Measurements from ENCODE around the gene DUSP2. TPM values are rescaled to one million over a fixed set of nuclear protein-coding genes. Genes with fewer than 3 reads are reported as not detected.
A peak's percentile ranks its signal among the peaks of the same experiment; 100 is the strongest.

DUSP2 gene
- total and polyA plus RNA-seq, 10 of the 15 experiments (the other 5 are each of a cell fraction or from before 2014, with no cell fraction given), result 9.7 to 212 (median 57.2) TPM

DNA sequence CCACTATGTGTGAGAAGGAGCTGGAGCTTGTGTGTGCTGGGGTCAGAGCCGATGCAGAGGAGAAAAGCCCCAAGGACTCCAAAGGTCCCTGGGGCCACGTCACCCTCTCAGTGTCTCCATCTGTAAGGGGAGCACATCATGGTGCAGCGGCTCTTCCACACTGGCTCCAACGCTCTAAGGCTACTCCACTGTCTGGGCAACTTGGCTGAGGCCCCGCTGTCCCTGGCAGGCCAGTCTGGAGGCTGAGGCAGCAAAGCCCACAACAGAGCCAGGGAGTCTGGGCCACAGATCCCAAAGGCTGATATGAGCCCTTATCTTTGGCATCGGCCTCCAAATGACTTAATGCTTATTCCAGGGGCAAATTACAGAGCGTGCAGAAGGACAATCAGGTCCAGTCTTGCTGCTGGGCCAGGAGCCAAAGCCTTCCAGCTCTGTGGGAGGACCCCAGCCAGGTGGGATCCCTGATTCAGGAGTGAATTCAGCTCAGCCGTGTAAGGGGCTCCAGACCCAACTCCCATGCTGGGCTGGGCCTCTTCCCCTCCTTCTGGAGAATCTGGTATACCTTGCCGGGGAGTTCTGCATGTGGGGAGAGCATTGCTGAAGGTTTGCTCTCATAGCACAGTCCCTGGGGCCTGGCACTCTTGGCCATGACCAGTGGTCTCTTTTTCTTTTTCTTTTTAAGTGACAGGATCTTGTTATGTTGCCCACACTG, 1.8 kb upstream of the DUSP2 start (continued):
- TF ChIP-seq, protein P1, sequence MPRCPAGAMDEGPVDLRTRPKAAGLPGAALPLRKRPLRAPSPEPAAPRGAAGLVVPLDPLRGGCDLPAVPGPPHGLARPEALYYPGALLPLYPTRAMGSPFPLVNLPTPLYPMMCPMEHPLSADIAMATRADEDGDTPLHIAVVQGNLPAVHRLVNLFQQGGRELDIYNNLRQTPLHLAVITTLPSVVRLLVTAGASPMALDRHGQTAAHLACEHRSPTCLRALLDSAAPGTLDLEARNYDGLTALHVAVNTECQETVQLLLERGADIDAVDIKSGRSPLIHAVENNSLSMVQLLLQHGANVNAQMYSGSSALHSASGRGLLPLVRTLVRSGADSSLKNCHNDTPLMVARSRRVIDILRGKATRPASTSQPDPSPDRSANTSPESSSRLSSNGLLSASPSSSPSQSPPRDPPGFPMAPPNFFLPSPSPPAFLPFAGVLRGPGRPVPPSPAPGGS (IDR thresholded peaks at IDR 0.05; ENCODE audit: borderline replicate concordance, insufficient read depth, low read depth, low read length, poor library complexity, severe bottlenecking), result no peak
- TF ChIP-seq, protein P2, sequence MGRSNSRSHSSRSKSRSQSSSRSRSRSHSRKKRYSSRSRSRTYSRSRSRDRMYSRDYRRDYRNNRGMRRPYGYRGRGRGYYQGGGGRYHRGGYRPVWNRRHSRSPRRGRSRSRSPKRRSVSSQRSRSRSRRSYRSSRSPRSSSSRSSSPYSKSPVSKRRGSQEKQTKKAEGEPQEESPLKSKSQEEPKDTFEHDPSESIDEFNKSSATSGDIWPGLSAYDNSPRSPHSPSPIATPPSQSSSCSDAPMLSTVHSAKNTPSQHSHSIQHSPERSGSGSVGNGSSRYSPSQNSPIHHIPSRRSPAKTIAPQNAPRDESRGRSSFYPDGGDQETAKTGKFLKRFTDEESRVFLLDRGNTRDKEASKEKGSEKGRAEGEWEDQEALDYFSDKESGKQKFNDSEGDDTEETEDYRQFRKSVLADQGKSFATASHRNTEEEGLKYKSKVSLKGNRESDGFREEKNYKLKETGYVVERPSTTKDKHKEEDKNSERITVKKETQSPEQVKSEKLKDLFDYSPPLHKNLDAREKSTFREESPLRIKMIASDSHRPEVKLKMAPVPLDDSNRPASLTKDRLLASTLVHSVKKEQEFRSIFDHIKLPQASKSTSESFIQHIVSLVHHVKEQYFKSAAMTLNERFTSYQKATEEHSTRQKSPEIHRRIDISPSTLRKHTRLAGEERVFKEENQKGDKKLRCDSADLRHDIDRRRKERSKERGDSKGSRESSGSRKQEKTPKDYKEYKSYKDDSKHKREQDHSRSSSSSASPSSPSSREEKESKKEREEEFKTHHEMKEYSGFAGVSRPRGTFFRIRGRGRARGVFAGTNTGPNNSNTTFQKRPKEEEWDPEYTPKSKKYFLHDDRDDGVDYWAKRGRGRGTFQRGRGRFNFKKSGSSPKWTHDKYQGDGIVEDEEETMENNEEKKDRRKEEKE (IDR thresholded peaks at IDR 0.05), result no peak
- no peak for TF ChIP-seq TCF3 (IDR thresholded peaks at IDR 0.05; ENCODE audit: borderline replicate concordance, insufficient read depth, low read depth, low read length)

DNA sequence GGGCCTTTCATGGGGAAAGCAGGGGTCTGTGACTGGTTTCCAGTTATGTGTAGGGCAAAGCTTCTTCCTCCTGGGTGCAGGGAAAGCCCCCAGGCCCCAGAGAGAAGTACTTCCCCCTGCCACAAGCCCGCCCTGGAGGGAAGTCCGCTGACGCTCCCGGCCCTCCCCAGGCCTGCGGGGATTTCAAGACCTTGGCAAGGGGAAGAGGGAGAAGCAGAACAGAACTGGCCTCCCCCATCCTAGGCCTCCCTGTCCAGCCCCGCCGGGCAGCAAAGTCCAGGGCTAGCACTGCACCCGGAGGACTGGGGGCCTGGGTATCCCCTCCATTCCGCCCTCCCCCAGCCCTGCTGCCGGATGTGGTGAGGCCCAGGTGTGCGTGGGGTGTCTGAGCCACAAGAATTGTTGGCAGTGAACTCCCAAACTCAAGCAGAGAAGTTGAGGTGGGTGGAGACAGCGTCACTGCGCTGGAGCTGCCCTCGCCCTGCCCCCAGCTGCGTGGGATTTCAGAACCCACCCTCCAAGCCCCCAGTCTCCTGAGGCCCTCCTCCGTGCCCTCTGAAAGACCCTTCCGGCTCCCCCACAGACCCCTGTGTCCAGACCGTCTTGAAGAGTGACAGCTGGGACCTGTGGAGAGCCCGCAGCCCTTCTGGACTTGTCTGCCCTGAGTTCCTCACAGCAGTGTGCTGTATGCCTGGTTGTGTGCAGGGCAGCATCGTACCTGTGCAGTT, 1.1 kb upstream of the DUSP2 start:
- FAIRE-seq (peak; percentile 92), ATAC-seq (peak; percentile 29), DNase-seq (ENCODE audit: low read depth, low spot score) (peak; percentile 70)
- Histone ChIP-seq H3K36me3 (ENCODE audit: control insufficient read depth in 2 of 2, insufficient read depth in 2 of 2, low read length in 1 of 2) (peaks cover 7% of the 10 kb centered on the region in 2 experiments; a peak in 2 of 4 replicates), H4K20me1 (ENCODE audit: control insufficient read depth, insufficient read depth) (no peaks in the 10 kb centered on the region), H3K9me3 (replicated peaks; ENCODE audit: control insufficient read depth, insufficient read depth, low read length) (no peaks in the 10 kb centered on the region), H3K4me1 (ENCODE audit: control insufficient read depth, insufficient read depth, low read length) (peaks cover 45% of the 10 kb centered on the region), H3K27ac (ENCODE audit: control insufficient read depth, insufficient read depth) (peak overlapping the region; percentile 89), H3K4me3 (peak overlapping the region; percentile 92), H3K9ac (ENCODE audit: control insufficient read depth, insufficient read depth, low read length) (peak overlapping the region; percentile 89), H3K79me2 (ENCODE audit: control insufficient read depth, insufficient read depth, low read length) (peaks cover 29% of the 10 kb centered on the region), H2AFZ (ENCODE audit: control insufficient read depth, low read depth, low read length) (peak overlapping the region; percentile 52), H3K27me3 (replicated peaks in 1 of 2; ENCODE audit: control insufficient read depth in 2 of 2, insufficient read depth in 2 of 2, low read length in 1 of 2) (no peaks in the 10 kb centered on the region), H3K4me2 (ENCODE audit: control insufficient read depth, insufficient read depth) (peak overlapping the region; percentile 95)
- BruUV-seq (replicated peaks), result no TSS peak
- POLR2A ChIA-PET, result interaction anchor here (0.6 to 9.5 kb wide), 8 partner anchors 8 to 87 kb away, joined by 3 to 161 read pairs (median 5); partner anchors contain the start of genes ASTL and STARD7
- in situ Hi-C loops (cut with MboI), result no loop called here
- CTCF ChIA-PET, result interaction anchor here (0.6 to 14.4 kb wide), 7 partner anchors 11 to 154 kb away, joined by 3 to 535 read pairs (median 4); partner anchors contain the start of gene ADRA2B
- intact Hi-C loops (cut with micrococcal nuclease; ENCODE audit: unreplicated experiment), result loop anchor here (1.0 to 5.0 kb wide), 3 partner anchors 18 to 381 kb away; partner anchors contain the start of gene NCAPH
- 2% methylated on average over 20 of the region's 20 CpGs for WGBS (ENCODE audit: insufficient coverage, insufficient replicate concordance, low lambda C conversion rate, missing lambda C conversion rate)
- SMC1A ChIA-PET (ENCODE audit: uncharacterized antibody, unreplicated experiment), result interaction anchor here (1.5 to 14.4 kb wide), 4 partner anchors 12 to 56 kb away, joined by 3 to 338 read pairs (median 96); no protein-coding TSS in a partner anchor
- RAD21 ChIA-PET (ENCODE audit: unreplicated experiment), result interaction anchor here (1.0 to 18.1 kb wide), 10 partner anchors 8 to 364 kb away, joined by 3 to 463 read pairs (median 6); partner anchors contain the start of gene ASTL
- no peak for TF ChIP-seq CHD4 (IDR thresholded peaks at IDR 0.05)
- TF ChIP-seq NR2C1 (IDR thresholded peaks at IDR 0.05), result no peak
- TF ChIP-seq POU2F2 (IDR thresholded peaks at IDR 0.05; ENCODE audit: borderline replicate concordance, low read depth, low read length), result peak; percentile 82; the same call in 2 of the 3 replicates
- TF ChIP-seq MEF2A (IDR thresholded peaks at IDR 0.05; ENCODE audit: insufficient read depth, low read depth, low read length), result peak; percentile 82
- no peak for TF ChIP-seq PML (IDR thresholded peaks at IDR 0.05; ENCODE audit: low read length)
- TF ChIP-seq ASH2L (IDR thresholded peaks at IDR 0.05; ENCODE audit: borderline replicate concordance, low read depth), result no peak
- TF ChIP-seq NFYB (IDR thresholded peaks at IDR 0.05; ENCODE audit: insufficient read depth, low read depth, low read length), result no peak
- TF ChIP-seq, protein P3, sequence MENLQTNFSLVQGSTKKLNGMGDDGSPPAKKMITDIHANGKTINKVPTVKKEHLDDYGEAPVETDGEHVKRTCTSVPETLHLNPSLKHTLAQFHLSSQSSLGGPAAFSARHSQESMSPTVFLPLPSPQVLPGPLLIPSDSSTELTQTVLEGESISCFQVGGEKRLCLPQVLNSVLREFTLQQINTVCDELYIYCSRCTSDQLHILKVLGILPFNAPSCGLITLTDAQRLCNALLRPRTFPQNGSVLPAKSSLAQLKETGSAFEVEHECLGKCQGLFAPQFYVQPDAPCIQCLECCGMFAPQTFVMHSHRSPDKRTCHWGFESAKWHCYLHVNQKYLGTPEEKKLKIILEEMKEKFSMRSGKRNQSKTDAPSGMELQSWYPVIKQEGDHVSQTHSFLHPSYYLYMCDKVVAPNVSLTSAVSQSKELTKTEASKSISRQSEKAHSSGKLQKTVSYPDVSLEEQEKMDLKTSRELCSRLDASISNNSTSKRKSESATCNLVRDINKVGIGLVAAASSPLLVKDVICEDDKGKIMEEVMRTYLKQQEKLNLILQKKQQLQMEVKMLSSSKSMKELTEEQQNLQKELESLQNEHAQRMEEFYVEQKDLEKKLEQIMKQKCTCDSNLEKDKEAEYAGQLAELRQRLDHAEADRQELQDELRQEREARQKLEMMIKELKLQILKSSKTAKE (IDR thresholded peaks at IDR 0.05; ENCODE audit: low read depth, poor library complexity, severe bottlenecking), result peak; percentile 87
- TF ChIP-seq SMAD5 (IDR thresholded peaks at IDR 0.05; ENCODE audit: low read depth), result no peak; the same call in 1 of the 2 replicates
- TF ChIP-seq CBFB (IDR thresholded peaks at IDR 0.05; ENCODE audit: low read depth), result peak; percentile 98

Measured in GM12878 (cell line).